K562 (cell line): ENCODE data around the gene PLCG2. TPM values are rescaled to one million over a fixed set of nuclear protein-coding genes. Genes with fewer than 3 reads are reported as not detected.

Source experiments
- ARID4B ChIP-seq: sonication (generic); formaldehyde crosslinking; IDR thresholded peaks from 2 replicates; pipeline ENCODE4 v1.8.0; 2022; ENCODE audit warnings: mild to moderate bottlenecking, missing genetic modification reagents
- ATF1 ChIP-seq, 2 experiments: fragments of 450-650 bp in 1 of 2; IDR thresholded peaks; 2 replicates each; pipeline ENCODE4 v1.6.1; 2016; ENCODE audit warnings: missing compliant biosample characterization in 1 of 2, missing genetic modification characterization in 1 of 2
- HNRNPLL ChIP-seq: fragments of 200-400 bp; formaldehyde crosslinking; IDR thresholded peaks from 2 replicates; pipeline ENCODE4 v1.6.1; 2017; ENCODE audit warnings: low read length, low read depth, mild to moderate bottlenecking; ENCODE audit not compliant: poor library complexity, severe bottlenecking
- MAZ ChIP-seq, 2 experiments: fragments of 450-650 bp in 1 of 2; sonication (generic) in 1 of 2; formaldehyde crosslinking; IDR thresholded peaks in 1 of 2; conservative IDR thresholded peaks in 1 of 2; 2 replicates each; pipeline versions ENCODE4 v1.4.0 to v1.5.0; 2020; ENCODE audit warnings: mild to moderate bottlenecking in 1 of 2, missing genetic modification reagents in 1 of 2
- PTRF ChIP-seq: fragments of 450-650 bp; IDR thresholded peaks from 2 replicates; pipeline ENCODE4 v1.6.1; 2016; ENCODE audit warnings: mild to moderate bottlenecking, missing genetic modification characterization, missing compliant biosample characterization
- TBP ChIP-seq: optimal IDR thresholded peaks from 2 replicates; pipeline ENCODE3; 2011; ENCODE audit warnings: low read depth, low read length, improper control_type of control experiment
- ZBTB40 ChIP-seq, 2 experiments: fragments of 450-650 bp in 1 of 2; sonication (generic) in 1 of 2; formaldehyde crosslinking in 1 of 2; IDR thresholded peaks; 2 replicates each; pipeline versions ENCODE4 v1.7.1 to v1.9.0; 2016 to 2022; ENCODE audit warnings: inconsistent platforms in 1 of 2, mild to moderate bottlenecking in 1 of 2, missing genetic modification reagents in 1 of 2
- ZNF253 ChIP-seq: fragments of 250-450 bp; sonication (Bioruptor Pico); conservative IDR thresholded peaks from 2 replicates; pipeline ENCODE4 v1.6.1; 2021; ENCODE audit warnings: mild to moderate bottlenecking
- polyA plus RNA-seq, 8 experiments: library from polyadenylated mRNA; depleted of rRNA in 4 of 8; stranded (reverse) in 5 of 8; unstranded in 3 of 8; fragments of >200 nt; fragmentation: Nextera tagmentation in 2 of 8; fragmentation: Illumina TruSeq in 1 of 8; extraction: Ambion mirVana in 2 of 8; extraction: Trizol in 1 of 8; gene quantifications; 2 replicates each; pipeline versions ENCODE4 v1.2.1 to v1.2.3, GENCODE V29; 2011 to 2014; ENCODE audit warnings: inconsistent platforms in 1 of 8, missing spikeins in 1 of 8
- total RNA-seq, 7 experiments: library from RNA; depleted of rRNA in 6 of 7; stranded (reverse); fragments of >200 nt in 6 of 7; fragmentation: Illumina TruSeq in 2 of 7; extraction: Trizol in 2 of 7; gene quantifications; 2 replicates each; pipeline versions ENCODE4 v1.2.1 to v1.2.3, GENCODE V29; 2011 to 2021; ENCODE audit warnings: low replicate concordance in 1 of 7

Gene PLCG2
- total and polyA plus RNA-seq, 9 of the 15 experiments (the other 6 are each of a cell fraction or from before 2014, with no cell fraction given) = 0.94 to 7.1 (median 3.1) TPM

DNA sequence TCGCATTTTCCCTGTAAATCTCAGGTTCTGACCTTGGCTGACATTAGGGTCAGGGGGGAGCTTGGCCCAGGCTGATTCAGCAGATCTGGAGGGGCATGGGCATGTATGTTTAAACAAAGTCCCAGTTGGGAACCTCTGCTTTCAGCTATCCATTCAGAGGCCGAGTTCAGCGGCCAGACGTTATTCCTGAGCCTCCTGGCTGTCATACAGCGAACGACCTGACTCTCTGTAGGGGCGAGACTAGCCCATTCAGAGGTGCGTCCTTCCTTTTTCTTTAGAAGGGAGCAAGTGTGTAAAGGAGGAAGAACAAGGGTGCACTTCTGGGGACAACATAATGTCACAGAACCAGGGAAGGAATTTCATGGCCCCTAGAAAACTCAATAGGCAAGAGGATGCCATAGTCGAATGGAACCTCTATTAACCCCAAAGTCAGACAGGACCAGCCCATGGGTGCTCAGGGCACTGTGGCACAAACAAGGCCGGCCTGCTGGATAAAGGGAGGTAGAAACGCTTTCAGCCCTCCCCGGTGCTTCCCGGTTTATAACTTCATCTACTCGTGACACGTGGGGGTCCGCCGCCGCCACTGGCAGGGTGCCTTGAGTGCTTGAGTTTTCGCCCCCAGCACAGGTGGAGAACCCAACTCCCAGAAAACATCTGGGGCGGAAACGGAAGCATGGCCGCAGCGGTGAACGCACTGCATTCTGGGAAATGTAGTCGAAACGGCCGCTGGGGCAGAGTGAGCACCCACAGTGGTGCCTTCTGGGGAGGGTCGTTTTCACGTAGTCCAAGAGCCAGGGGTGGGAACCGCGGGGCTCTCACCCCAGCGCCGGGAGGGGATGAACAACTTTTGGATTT is 33.2 kb upstream of the PLCG2 start (continued):
- TF ChIP-seq ARID4B (CRISPR knock-in tag) = no peak
- no peak for TF ChIP-seq ZNF253 (CRISPR knock-in tag)
- TF ChIP-seq TBP = no peak
- 0 out of 2 replicates have a peak, but pooled peaks have one; percentile 19 for TF ChIP-seq PTRF (tag)
- peak; percentile 97 for TF ChIP-seq ZBTB40 (IDR thresholded peaks at IDR 0.05)
- no peak for TF ChIP-seq ZBTB40 (CRISPR knock-in tag; IDR thresholded peaks at IDR 0.05)
- TF ChIP-seq MAZ (CRISPR knock-in tag; conservative IDR thresholded peaks at IDR 0.05 in 1 of 2, IDR thresholded peaks at IDR 0.05 in 1 of 2) = peak in 1 of 2 experiments; percentile 60; a peak in 2 of 4 replicates
- TF ChIP-seq ATF1 (CRISPR knock-in tag; IDR thresholded peaks at IDR 0.05) = no peak
- TF ChIP-seq ATF1 (tag; IDR thresholded peaks at IDR 0.05) = peak; percentile 49
- TF ChIP-seq HNRNPLL = no peak
